H1 (cell line): ENCODE measurements around the gene TMEM169. TPM values are rescaled to one million over a fixed set of nuclear protein-coding genes. Genes with fewer than 3 reads are reported as not detected.

Experiments
- CTCF ChIA-PET: fragments of 300-600 bp; sonication (Branson Sonifier 250); formaldehyde crosslinking; loops from one replicate; lab custom pipeline; 2021; ENCODE audit not compliant: partially characterized antibody; lab: Charles Lee
- POLR2A ChIA-PET: fragments of 300-600 bp; sonication (Branson Sonifier 250); formaldehyde crosslinking; loops from one replicate; lab custom pipeline; 2021; ENCODE audit warnings: inconsistent platforms; ENCODE audit not compliant: partially characterized antibody; lab: Charles Lee
- DNase-seq, 2 experiments: peaks; one replicate each; pipeline versions ENCODE4 v3.0.0 to v3.0.0-alpha.2; 2010 to 2022; ENCODE audit warnings: low spot score in 2 of 2, low read depth in 1 of 2, mixed read lengths in 1 of 2
- FAIRE-seq: peaks from 2 replicates; lab custom pipeline; 2011; peaks lifted over from hg19 to GRCh38; lab: Jason Lieb, UNC
- H2AFZ ChIP-seq: 2 replicates; pipeline ENCODE4 v1.8.1; 2012; ENCODE audit warnings: low read length, inconsistent platforms
- H2AK5ac ChIP-seq: 2 replicates; pipeline ENCODE4 v1.6.1; 2013; ENCODE audit warnings: low read depth, low read length
- H2BK120ac ChIP-seq: replicated peaks from 2 replicates; pipeline ENCODE3; 2013; ENCODE audit warnings: low read depth, low read length, inconsistent platforms
- H2BK12ac ChIP-seq: 2 replicates; pipeline ENCODE4 v1.6.1; 2013; ENCODE audit warnings: low read depth, low read length
- H2BK15ac ChIP-seq: 2 replicates; pipeline ENCODE4 v1.6.1; 2013; ENCODE audit warnings: low read length
- H2BK20ac ChIP-seq: 2 replicates; pipeline ENCODE4 v1.6.1; 2013; ENCODE audit warnings: low read length
- H2BK5ac ChIP-seq: 2 replicates; pipeline ENCODE4 v1.6.1; 2013; ENCODE audit warnings: low read depth, low read length
- H3K14ac ChIP-seq: 2 replicates; pipeline ENCODE4 v1.6.1; 2013; ENCODE audit warnings: inconsistent platforms; ENCODE audit not compliant: insufficient read length
- H3K18ac ChIP-seq: 2 replicates; pipeline ENCODE4 v1.6.1; 2013; ENCODE audit warnings: low read length; ENCODE audit errors: extremely low read depth
- H3K23ac ChIP-seq: 2 replicates; pipeline ENCODE4 v1.6.1; 2013; ENCODE audit warnings: inconsistent platforms; ENCODE audit not compliant: insufficient read length
- H3K23me2 ChIP-seq: 2 replicates; pipeline ENCODE4 v1.6.1; 2013; ENCODE audit warnings: low read depth, low read length
- H3K27ac ChIP-seq: 2 replicates; pipeline ENCODE4 v1.6.1; 2011; ENCODE audit warnings: low read depth, low read length, inconsistent platforms
- H3K27me3 ChIP-seq, 4 experiments: replicated peaks in 1 of 4; 1 replicate in 1 of 4; 2 replicates in 3 of 4; pipeline versions ENCODE4 v1.6.1 to v1.8.1; 2011 to 2013; ENCODE audit warnings: low read length in 3 of 4, mild to moderate bottlenecking in 3 of 4, inconsistent platforms in 2 of 4, mixed read lengths in 2 of 4, moderate library complexity in 1 of 4; ENCODE audit not compliant: control insufficient read depth in 3 of 4, insufficient read depth in 3 of 4; ENCODE audit errors: extremely low read depth in 1 of 4
- H3K36me3 ChIP-seq, 4 experiments: 2 replicates each; pipeline versions ENCODE4 v1.6.1 to v1.8.1; 2011 to 2013; ENCODE audit warnings: mild to moderate bottlenecking in 4 of 4, low read length in 3 of 4, moderate library complexity in 2 of 4, control low read depth in 1 of 4, inconsistent platforms in 1 of 4; ENCODE audit not compliant: insufficient read depth in 4 of 4, control insufficient read depth in 2 of 4
- H3K4ac ChIP-seq: replicated peaks from 2 replicates; pipeline ENCODE3; 2013; ENCODE audit warnings: low read length, low read depth, mixed read lengths, inconsistent platforms; ENCODE audit not compliant: insufficient read length
- H3K4me1 ChIP-seq, 4 experiments: replicated peaks in 1 of 4; 1 replicate in 1 of 4; 2 replicates in 3 of 4; pipeline versions ENCODE4 v1.6.1 to v1.8.1; 2011 to 2013; ENCODE audit warnings: low read length in 3 of 4, inconsistent platforms in 2 of 4, mixed read lengths in 1 of 4; ENCODE audit not compliant: insufficient read depth in 4 of 4, control insufficient read depth in 3 of 4
- H3K4me2 ChIP-seq, 2 experiments: 2 replicates each; pipeline versions ENCODE4 v1.6.1 to v1.8.1; 2011 to 2013; ENCODE audit warnings: low read depth in 2 of 2, low read length in 2 of 2, control low read depth in 1 of 2, inconsistent platforms in 1 of 2, mild to moderate bottlenecking in 1 of 2; ENCODE audit not compliant: insufficient read depth in 1 of 2
- H3K4me3 ChIP-seq, 4 experiments: fragments of 200-600, 300-600 bp in 1 of 4; sonication (generic), shearing (Covaris generic), sonication (Bioruptor Twin) in 1 of 4; 2 replicates each; pipeline versions ENCODE4 v1.5.1 to v1.8.1; 2011 to 2016; ENCODE audit warnings: low read length in 4 of 4, low read depth in 3 of 4, control low read depth in 2 of 4, inconsistent platforms in 2 of 4, mild to moderate bottlenecking in 2 of 4, mixed read lengths in 1 of 4, moderate library complexity in 1 of 4; ENCODE audit not compliant: insufficient read depth in 2 of 4; ENCODE audit errors: extremely low read depth in 1 of 4
- H3K56ac ChIP-seq: replicated peaks from 2 replicates; pipeline ENCODE3; 2013; ENCODE audit warnings: low read depth, mild to moderate bottlenecking, mixed read lengths, low read length, inconsistent platforms; ENCODE audit not compliant: insufficient read length
- H3K79me1 ChIP-seq: 2 replicates; pipeline ENCODE4 v1.6.1; 2013; ENCODE audit warnings: low read depth, low read length, control low read depth
- H3K79me2 ChIP-seq, 2 experiments: 2 replicates each; pipeline versions ENCODE4 v1.6.1 to v1.8.1; 2012 to 2013; ENCODE audit warnings: low read length in 2 of 2, mild to moderate bottlenecking in 2 of 2, inconsistent platforms in 1 of 2; ENCODE audit not compliant: insufficient read depth in 2 of 2, control insufficient read depth in 1 of 2
- H3K9ac ChIP-seq, 4 experiments: replicated peaks in 1 of 4; 1 replicate in 1 of 4; 2 replicates in 3 of 4; pipeline versions ENCODE4 v1.6.1 to v1.8.1; 2011 to 2013; ENCODE audit warnings: low read depth in 3 of 4, low read length in 3 of 4, control low read depth in 2 of 4, mild to moderate bottlenecking in 2 of 4, moderate library complexity in 2 of 4, inconsistent platforms in 1 of 4; ENCODE audit errors: extremely low read depth in 1 of 4
- H3K9me3 ChIP-seq, 2 experiments: 2 replicates each; pipeline versions ENCODE4 v1.6.1 to v1.8.1; 2012 to 2013; ENCODE audit warnings: mild to moderate bottlenecking in 2 of 2, moderate library complexity in 2 of 2, control low read depth in 1 of 2, inconsistent platforms in 1 of 2, low read depth in 1 of 2, low read length in 1 of 2, mixed read lengths in 1 of 2; ENCODE audit not compliant: insufficient read depth in 2 of 2
- H4K20me1 ChIP-seq, 2 experiments: replicated peaks in 1 of 2; 2 replicates each; pipeline versions ENCODE3 to v1.8.1; 2011 to 2013; ENCODE audit warnings: inconsistent platforms in 2 of 2, low read length in 2 of 2, mild to moderate bottlenecking in 1 of 2; ENCODE audit not compliant: insufficient read depth in 2 of 2, control insufficient read depth in 1 of 2
- H4K5ac ChIP-seq: 2 replicates; pipeline ENCODE4 v1.6.1; 2013; ENCODE audit warnings: low read length, low read depth, mixed read lengths, inconsistent platforms; ENCODE audit not compliant: insufficient read length
- H4K8ac ChIP-seq: 2 replicates; pipeline ENCODE4 v1.8.0; 2013; ENCODE audit warnings: mild to moderate bottlenecking, moderate library complexity, low read length, inconsistent platforms; ENCODE audit not compliant: insufficient read depth; ENCODE audit errors: extremely low read depth
- H4K91ac ChIP-seq: replicated peaks from 2 replicates; pipeline ENCODE3; 2013; ENCODE audit warnings: low read length, mixed read lengths, inconsistent platforms; ENCODE audit not compliant: insufficient read length
- CHD1 ChIP-seq: IDR thresholded peaks from 2 replicates; pipeline ENCODE4 v1.6.1; 2012; ENCODE audit warnings: low read depth, low read length, improper control_type of control experiment
- CHD2 ChIP-seq: IDR thresholded peaks from 2 replicates; pipeline ENCODE4 v1.6.1; 2012; ENCODE audit warnings: low read length, improper control_type of control experiment
- CTBP2 ChIP-seq: IDR thresholded peaks from 2 replicates; pipeline ENCODE4 v1.7.0; 2011; ENCODE audit warnings: borderline replicate concordance, mild to moderate bottlenecking, moderate library complexity, mixed read lengths, low read length; ENCODE audit not compliant: insufficient read depth, insufficient read length
- EZH2 ChIP-seq: fragments of 200-600 bp; sonication (generic); IDR thresholded peaks from 2 replicates; pipeline ENCODE4 v1.7.1; 2012; ENCODE audit warnings: low read depth, mild to moderate bottlenecking, moderate library complexity, low read length, inconsistent platforms; ENCODE audit not compliant: severe bottlenecking
- KDM5A ChIP-seq: fragments of 200-600 bp; IDR thresholded peaks from 2 replicates; pipeline ENCODE4 v1.7.1; 2012; ENCODE audit warnings: mild to moderate bottlenecking, low read length, inconsistent platforms, mixed read lengths
- POLR2A ChIP-seq, 2 experiments: IDR thresholded peaks; 1 replicate in 1 of 2; 2 replicates in 1 of 2; pipeline ENCODE4 v1.6.1; 2011; ENCODE audit warnings: low read depth in 2 of 2, low read length in 2 of 2, mild to moderate bottlenecking in 2 of 2; ENCODE audit errors: control extremely low read depth in 1 of 2
- POU5F1 ChIP-seq: IDR thresholded peaks from 2 replicates; pipeline ENCODE4 v1.6.1; 2011; ENCODE audit warnings: low read depth, mild to moderate bottlenecking, low read length, moderate library complexity
- RAD21 ChIP-seq, 2 experiments: IDR thresholded peaks in 1 of 2; conservative IDR thresholded peaks in 1 of 2; 2 replicates each; pipeline ENCODE4 v1.6.1; 2011; ENCODE audit warnings: low read depth in 2 of 2, low read length in 2 of 2, improper control_type of control experiment in 1 of 2, inconsistent platforms in 1 of 2, mild to moderate bottlenecking in 1 of 2, moderate library complexity in 1 of 2
- SIN3A ChIP-seq, 2 experiments: IDR thresholded peaks in 1 of 2; conservative IDR thresholded peaks in 1 of 2; 2 replicates each; pipeline ENCODE4 v1.6.1; 2011 to 2012; ENCODE audit warnings: low read length in 2 of 2, improper control_type of control experiment in 1 of 2, low read depth in 1 of 2, mild to moderate bottlenecking in 1 of 2
- SP1 ChIP-seq: IDR thresholded peaks from 2 replicates; pipeline ENCODE4 v1.6.1; 2011; ENCODE audit warnings: low read depth, low read length
- SRF ChIP-seq: IDR thresholded peaks from 2 replicates; pipeline ENCODE4 v1.6.1; 2011; ENCODE audit warnings: mild to moderate bottlenecking, low read depth, low read length, moderate library complexity
- SUZ12 ChIP-seq: fragments of 200-600 bp; sonication (generic); IDR thresholded peaks from 2 replicates; pipeline ENCODE4 v1.6.1; 2012; ENCODE audit warnings: mild to moderate bottlenecking, inconsistent platforms, low read length, moderate library complexity, mixed read lengths
- WGBS, 2 experiments: shearing (Covaris generic) in 1 of 2; methylation state at CpG; one replicate each; pipeline versions ENCODE4 v1.1.6 to v1.1.7; 2013 to 2015; ENCODE audit warnings: low lambda C conversion rate in 2 of 2, mixed read lengths in 2 of 2, inconsistent platforms in 1 of 2, low coverage in 1 of 2, missing lambda C conversion rate in 1 of 2; ENCODE audit not compliant: insufficient replicate concordance in 2 of 2, insufficient coverage in 1 of 2, insufficient read length in 1 of 2; ENCODE audit errors: extremely low coverage in 1 of 2, missing lambda C conversion rate in 1 of 2; 5-methylcytosine and 5-hydroxymethylcytosine counted together
- polyA plus RNA-seq, 7 experiments: library from polyadenylated mRNA; depleted of rRNA in 3 of 7; stranded (reverse) in 5 of 7; unstranded in 2 of 7; fragments of >200 nt in 5 of 7; fragments of 200-250 nt in 2 of 7; gene quantifications; 1 replicate in 5 of 7; 2 replicates in 1 of 7; 4 replicates in 1 of 7; pipeline versions ENCODE4 v1.2.1 to v1.2.3, GENCODE V29; 2011 to 2013; ENCODE audit warnings: missing spikeins in 2 of 7, mixed read lengths in 2 of 7
- total RNA-seq: library from RNA; stranded (reverse); fragmentation: NEBNext Ultra II Directional; extraction: Animal tissue kit (Norgen Biotek cat#: 25700); gene quantifications from 2 replicates; pipeline ENCODE4 v1.2.1, GENCODE V29; 2021
- TF ChIP-seq, protein P1 (sequence below): IDR thresholded peaks from 2 replicates; pipeline ENCODE4 v1.6.1; 2012; ENCODE audit warnings: inconsistent platforms

Gene TMEM169
- total and polyA plus RNA-seq, 2 of the 8 experiments (the other 6 are each of a cell fraction or from before 2014, with no cell fraction given): 0.41 to 2.4 TPM

DNA sequence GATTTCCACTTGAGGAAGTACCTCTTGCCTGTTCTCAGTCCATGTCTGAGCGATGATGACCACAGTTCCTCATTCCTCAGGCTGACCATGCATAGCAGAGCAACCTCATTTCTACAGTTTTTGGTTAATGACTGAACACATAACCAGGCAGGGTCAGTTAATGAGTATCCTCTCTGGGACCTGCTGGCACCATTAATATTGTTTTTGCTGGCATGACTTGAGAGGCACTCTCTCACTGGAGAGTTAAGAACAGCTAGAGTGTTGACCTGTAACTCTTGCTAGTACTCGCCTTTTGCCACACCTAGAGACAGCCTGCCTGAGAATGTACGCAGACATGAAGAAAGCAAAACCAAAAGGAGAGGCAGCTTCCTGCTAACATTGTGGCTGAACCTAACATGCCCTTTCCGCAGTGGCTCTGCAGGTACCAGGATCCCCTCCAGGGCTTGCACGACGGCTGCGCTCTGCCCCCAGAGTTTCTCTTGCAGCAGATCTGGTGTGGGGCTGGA is 24.0 kb upstream of the TMEM169 start:
- no peak overlapping the region for H3K4me2 ChIP-seq
- no peak overlapping the region for H3K27ac ChIP-seq
- H3K14ac ChIP-seq: no peak overlapping the region
- H2BK20ac ChIP-seq: no peak overlapping the region
- H4K20me1 ChIP-seq: no peaks in the 10 kb centered on the region
- no peak overlapping the region for H3K18ac ChIP-seq
- no peak overlapping the region for H2AFZ ChIP-seq
- CTCF ChIA-PET: interaction anchor here (0.7 to 2.5 kb wide), 4 partner anchors 9 to 49 kb away, joined by 3 to 10 read pairs (median 3); no protein-coding TSS in a partner anchor
- H2AK5ac ChIP-seq: no peak overlapping the region
- H2BK120ac ChIP-seq: no peak overlapping the region
- DNase-seq (no peak), FAIRE-seq (no peak)
- no peak overlapping the region for H2BK12ac ChIP-seq
- H3K23ac ChIP-seq: no peak overlapping the region
- H4K5ac ChIP-seq: no peak overlapping the region
- H3K9me3 ChIP-seq: no peaks in the 10 kb centered on the region
- no peak overlapping the region for H3K4me3 ChIP-seq
- no peaks in the 10 kb centered on the region for H3K79me2 ChIP-seq
- POLR2A ChIA-PET: interaction anchor here (0.5 to 1.6 kb wide), 3 partner anchors 13 to 387 kb away, joined by 3 to 6 read pairs (median 3); no protein-coding TSS in a partner anchor
- no peak overlapping the region for H2BK5ac ChIP-seq
- H2BK15ac ChIP-seq: no peak overlapping the region
- no peaks in the 10 kb centered on the region for H3K79me1 ChIP-seq
- H3K4me1 ChIP-seq: no peaks in the 10 kb centered on the region
- no peak overlapping the region for H4K91ac ChIP-seq
- H3K4ac ChIP-seq: no peak overlapping the region
- no peak overlapping the region for H3K56ac ChIP-seq
- no peak overlapping the region for H4K8ac ChIP-seq
- no peaks in the 10 kb centered on the region for H3K27me3 ChIP-seq
- H3K36me3 ChIP-seq: peaks cover 0 to 5% (median 0%) of the 10 kb centered on the region in 4 experiments; a peak in 2 of 8 replicates
- 89% methylated on average over 7 of the region's 7 CpGs; no CpG with 5 or more reads in 1 of the 2 experiments for WGBS, 2 experiments
- no peak overlapping the region for H3K9ac ChIP-seq
- H3K23me2 ChIP-seq: no peaks in the 10 kb centered on the region
- TF ChIP-seq POU5F1: no peak
- TF ChIP-seq POLR2A (IDR thresholded peaks at IDR 0.05; ENCODE audit: control extremely low read depth in 1 of 2, low read depth in 2 of 2, low read length in 2 of 2): no peak
- no peak for TF ChIP-seq KDM5A
- no peak for TF ChIP-seq CTBP2
- no peak for TF ChIP-seq EZH2
- TF ChIP-seq SUZ12: no peak
- TF ChIP-seq, protein P1, sequence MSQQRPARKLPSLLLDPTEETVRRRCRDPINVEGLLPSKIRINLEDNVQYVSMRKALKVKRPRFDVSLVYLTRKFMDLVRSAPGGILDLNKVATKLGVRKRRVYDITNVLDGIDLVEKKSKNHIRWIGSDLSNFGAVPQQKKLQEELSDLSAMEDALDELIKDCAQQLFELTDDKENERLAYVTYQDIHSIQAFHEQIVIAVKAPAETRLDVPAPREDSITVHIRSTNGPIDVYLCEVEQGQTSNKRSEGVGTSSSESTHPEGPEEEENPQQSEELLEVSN: no peak
- TF ChIP-seq SRF: no peak
- no peak for TF ChIP-seq CHD2
- TF ChIP-seq CHD1: no peak
- TF ChIP-seq SIN3A (conservative IDR thresholded peaks at IDR 0.05 in 1 of 2, IDR thresholded peaks at IDR 0.05 in 1 of 2; ENCODE audit: low read depth in 1 of 2, low read length in 2 of 2): no peak
- TF ChIP-seq RAD21 (IDR thresholded peaks at IDR 0.05 in 1 of 2, conservative IDR thresholded peaks at IDR 0.05 in 1 of 2; ENCODE audit: low read depth in 2 of 2, low read length in 2 of 2): no peak
- no peak for TF ChIP-seq SP1
